ENCODE measurements around the gene CPLX3.

DNA sequence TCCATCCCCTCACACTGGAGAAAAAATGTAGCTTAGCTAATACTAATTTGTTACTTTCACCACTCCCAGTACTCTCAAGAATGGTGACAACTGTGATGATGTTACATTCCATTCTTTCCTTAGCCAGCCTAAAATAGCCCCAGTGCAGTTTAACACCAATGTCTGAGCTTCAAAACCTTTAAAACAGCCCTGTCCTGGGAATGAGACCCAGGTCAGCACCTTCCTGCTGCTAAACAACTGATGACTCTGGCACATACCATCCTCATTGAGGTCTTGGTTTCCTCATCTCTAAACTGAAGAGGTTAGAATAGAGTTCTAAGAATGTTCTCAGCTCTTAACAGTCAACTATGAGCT, 42.9 kb downstream of the CPLX3 start:
- no peak for TF ChIP-seq EP300 (IDR thresholded peaks at IDR 0.05; ENCODE audit: low read depth)
- no peak for TF ChIP-seq POLR2A (IDR thresholded peaks at IDR 0.05)
- no peak for TF ChIP-seq POLR2AphosphoS5 (IDR thresholded peaks at IDR 0.05)
